GM18499 (cell line): ENCODE measurements around the gene ARL13B.

ENCODE experiments used
- ATAC-seq: cut with Tn5 transposase; IDR thresholded peaks from one replicate; pipeline ENCODE4 v1.9.1; 2021; ENCODE audit warnings: moderate number of reproducible peaks; ENCODE audit not compliant: insufficient read depth, unreplicated experiment

ARL13B gene

GRCh38 chr3:94093151-94093550 lies 113.2 kb downstream of the ARL13B start:
- ATAC-seq: no peak

- ATAC-seq: no peak
Observed at GRCh38 chr3:94095111-94095510, 115.2 kb downstream of the ARL13B start.

GRCh38 chr3:94098452-94098851 lies 118.5 kb downstream of the ARL13B start:
- ATAC-seq: no peak

GRCh38 chr3:94099311-94099710 lies 119.4 kb downstream of the ARL13B start:
- ATAC-seq: no peak

GRCh38 chr3:94101860-94102259 lies 121.9 kb downstream of the ARL13B start:
- ATAC-seq: no peak
